ENCODE measurements around the gene TSPAN18. TPM values are rescaled to one million over a fixed set of nuclear protein-coding genes. Genes with fewer than 3 reads are reported as not detected.

The TSPAN18 gene
- total and polyA plus RNA-seq, 2 of the 4 experiments (the other 2 are of a cell fraction) = 0.36 to 1.1 TPM

DNA sequence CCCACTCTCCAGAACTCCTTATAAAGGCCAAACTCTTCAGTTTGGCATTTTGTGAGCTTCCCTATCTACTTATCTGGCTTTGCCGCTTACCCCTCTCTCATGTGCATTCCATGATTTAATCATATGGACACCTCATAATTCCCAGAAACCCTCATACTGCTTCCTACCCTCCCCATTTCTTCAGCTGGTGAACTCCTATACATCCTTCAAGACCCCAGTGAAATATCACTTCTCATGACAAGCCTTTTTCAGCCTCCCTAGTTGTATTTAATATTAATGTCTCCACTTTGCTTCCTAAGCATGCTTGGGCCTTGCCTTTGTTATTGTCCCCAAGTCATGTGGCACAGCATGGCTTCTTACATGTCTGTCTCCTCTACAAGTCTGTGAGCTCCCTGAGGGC lies 13.7 kb upstream of the TSPAN18 start:
- H3K14ac ChIP-seq (replicated peaks; ENCODE audit: low read depth, low read length) = no peak overlapping the region
- H3K27ac ChIP-seq (ENCODE audit: insufficient read depth, low read length) = no peak overlapping the region
- no peaks in the 10 kb centered on the region for H4K20me1 ChIP-seq (ENCODE audit: insufficient read depth, low read length)
- no peaks in the 10 kb centered on the region for H3K36me3 ChIP-seq (ENCODE audit: control insufficient read depth, insufficient read depth, low read length)
- ChIA-PET CTCF (no interaction called here), POLR2A (ENCODE audit: unreplicated experiment) (no interaction called here)
- H3K18ac ChIP-seq (ENCODE audit: low read depth, low read length) = no peak overlapping the region
- H3K9me3 ChIP-seq (ENCODE audit: control insufficient read depth, insufficient read depth, low read length) = no peaks in the 10 kb centered on the region
- H4K5ac ChIP-seq (ENCODE audit: low read depth, low read length) = no peak overlapping the region
- TF ChIP-seq, protein P1, sequence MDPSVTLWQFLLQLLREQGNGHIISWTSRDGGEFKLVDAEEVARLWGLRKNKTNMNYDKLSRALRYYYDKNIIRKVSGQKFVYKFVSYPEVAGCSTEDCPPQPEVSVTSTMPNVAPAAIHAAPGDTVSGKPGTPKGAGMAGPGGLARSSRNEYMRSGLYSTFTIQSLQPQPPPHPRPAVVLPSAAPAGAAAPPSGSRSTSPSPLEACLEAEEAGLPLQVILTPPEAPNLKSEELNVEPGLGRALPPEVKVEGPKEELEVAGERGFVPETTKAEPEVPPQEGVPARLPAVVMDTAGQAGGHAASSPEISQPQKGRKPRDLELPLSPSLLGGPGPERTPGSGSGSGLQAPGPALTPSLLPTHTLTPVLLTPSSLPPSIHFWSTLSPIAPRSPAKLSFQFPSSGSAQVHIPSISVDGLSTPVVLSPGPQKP (IDR thresholded peaks at IDR 0.05; ENCODE audit: borderline replicate concordance, low read depth, low read length) = no peak
- TF ChIP-seq NFE2L2 (IDR thresholded peaks at IDR 0.05; ENCODE audit: low read depth, low read length) (no peak), CHD1 (IDR thresholded peaks at IDR 0.05; ENCODE audit: low read depth, low read length) (no peak), CEBPB (IDR thresholded peaks at IDR 0.05; ENCODE audit: low read depth, low read length) (no peak)
- TF ChIP-seq, protein P2, sequence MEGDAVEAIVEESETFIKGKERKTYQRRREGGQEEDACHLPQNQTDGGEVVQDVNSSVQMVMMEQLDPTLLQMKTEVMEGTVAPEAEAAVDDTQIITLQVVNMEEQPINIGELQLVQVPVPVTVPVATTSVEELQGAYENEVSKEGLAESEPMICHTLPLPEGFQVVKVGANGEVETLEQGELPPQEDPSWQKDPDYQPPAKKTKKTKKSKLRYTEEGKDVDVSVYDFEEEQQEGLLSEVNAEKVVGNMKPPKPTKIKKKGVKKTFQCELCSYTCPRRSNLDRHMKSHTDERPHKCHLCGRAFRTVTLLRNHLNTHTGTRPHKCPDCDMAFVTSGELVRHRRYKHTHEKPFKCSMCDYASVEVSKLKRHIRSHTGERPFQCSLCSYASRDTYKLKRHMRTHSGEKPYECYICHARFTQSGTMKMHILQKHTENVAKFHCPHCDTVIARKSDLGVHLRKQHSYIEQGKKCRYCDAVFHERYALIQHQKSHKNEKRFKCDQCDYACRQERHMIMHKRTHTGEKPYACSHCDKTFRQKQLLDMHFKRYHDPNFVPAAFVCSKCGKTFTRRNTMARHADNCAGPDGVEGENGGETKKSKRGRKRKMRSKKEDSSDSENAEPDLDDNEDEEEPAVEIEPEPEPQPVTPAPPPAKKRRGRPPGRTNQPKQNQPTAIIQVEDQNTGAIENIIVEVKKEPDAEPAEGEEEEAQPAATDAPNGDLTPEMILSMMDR (conservative IDR thresholded peaks at IDR 0.05; ENCODE audit: low read depth, low read length) = no peak
- H2BK120ac ChIP-seq (ENCODE audit: low read depth, low read length) = no peak overlapping the region
- peaks cover 46% of the 10 kb centered on the region for H3K27me3 ChIP-seq (ENCODE audit: control insufficient read depth, insufficient read depth, low read length)
- DNase-seq (no peak), ATAC-seq (ENCODE audit: low read depth) (no peak)
- dilution Hi-C loops (cut with HindIII; ENCODE audit: low sequenced_read_pairs, unreplicated experiment) = no loop called here
- no peak overlapping the region for H2BK20ac ChIP-seq (ENCODE audit: low read depth, low read length)
- no CpG with 5 or more reads among the region's 1 CpG for WGBS, 2 experiments (ENCODE audit: extremely low coverage in 2 of 2, insufficient read length in 1 of 2)
- no peak overlapping the region for H3K4me3 ChIP-seq (ENCODE audit: insufficient read depth, low read depth, low read length)
- no peak overlapping the region for H2AFZ ChIP-seq (replicated peaks; ENCODE audit: low read length, poor library complexity)
- H3K56ac ChIP-seq (ENCODE audit: extremely low read depth, insufficient read depth, low read length) = no peak overlapping the region
- no peak overlapping the region for H3K4ac ChIP-seq (ENCODE audit: low read depth, low read length)
- H2BK5ac ChIP-seq (ENCODE audit: low read depth, low read length, poor library complexity, severe bottlenecking) = no peak overlapping the region
- no peak overlapping the region for H2AK9ac ChIP-seq (replicated peaks; ENCODE audit: low read depth, low read length, poor library complexity)
- no peak overlapping the region for H3K9ac ChIP-seq (ENCODE audit: low read depth, low read length)
- in situ Hi-C loops (cut with MboI; ENCODE audit: low sequenced_read_pairs) = loop anchor here (5.0 kb wide), 1 partner anchor 86 kb away; no protein-coding TSS in a partner anchor
- intact Hi-C loops (cut with micrococcal nuclease) = no loop called here
- no peaks in the 10 kb centered on the region for H3K79me1 ChIP-seq (ENCODE audit: low read depth in 1 of 2, low read length in 2 of 2)
- H3K4me1 ChIP-seq (ENCODE audit: control insufficient read depth, insufficient read depth, low read length) = no peaks in the 10 kb centered on the region
- H3K9me1 ChIP-seq (ENCODE audit: insufficient read depth, low read length) = no peaks in the 10 kb centered on the region
- no peak overlapping the region for H2AK5ac ChIP-seq (ENCODE audit: low read depth, low read length)
- no TSS peak for BruUV-seq (replicated peaks)
- H4K91ac ChIP-seq (ENCODE audit: insufficient read depth, low read depth, low read length) = no peak overlapping the region
- H3K23ac ChIP-seq (ENCODE audit: low read depth, low read length) = no peak overlapping the region
- no peak overlapping the region for H2BK15ac ChIP-seq (ENCODE audit: low read depth, low read length)
- no peak overlapping the region for H3K4me2 ChIP-seq (ENCODE audit: low read depth, low read length)
- no peak overlapping the region for H4K8ac ChIP-seq (ENCODE audit: low read depth in 2 of 2, low read length in 2 of 2)

Data from IMR-90 (cell line).